Stimulated activated CD4-positive, alpha-beta T cell treated with anti-CD3 and anti-CD28 coated beads, Interleukin-1b, Interleukin-23, amount 100 ng/mL, for 1 hour (primary cell): ENCODE measurements around the gene PIP4K2B.

Experiments used
- DNase-seq, 2 donors: peaks; one replicate each; pipeline ENCODE4 v3.0.0-alpha.2; 2020; ENCODE audit warnings: low read depth in 2 of 2

The PIP4K2B gene

GRCh38 chr17:38746004-38746848 lies 53.1 kb downstream of the PIP4K2B start:
- DNase-seq = no peak

DNA sequence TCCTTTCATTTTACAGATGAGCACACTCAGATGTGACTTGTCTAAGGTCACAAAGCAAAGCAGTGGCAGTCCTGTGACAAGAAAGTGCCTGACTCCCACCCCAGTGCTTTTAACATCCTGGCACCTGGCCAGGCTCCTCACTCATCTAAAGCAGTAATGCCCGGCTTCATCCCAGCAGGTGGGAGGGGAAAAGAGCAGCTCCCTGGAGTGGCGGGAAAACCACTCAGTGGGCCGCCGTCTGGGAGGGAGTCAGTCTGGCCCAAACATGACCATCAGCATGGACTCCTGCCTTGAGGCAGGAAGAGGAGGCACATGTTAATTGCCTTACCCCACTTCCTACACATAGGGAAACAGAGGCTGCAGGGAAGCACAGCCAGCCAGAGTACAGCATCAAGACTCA lies 53.8 kb downstream of the PIP4K2B start:
- no peak for DNase-seq

DNA sequence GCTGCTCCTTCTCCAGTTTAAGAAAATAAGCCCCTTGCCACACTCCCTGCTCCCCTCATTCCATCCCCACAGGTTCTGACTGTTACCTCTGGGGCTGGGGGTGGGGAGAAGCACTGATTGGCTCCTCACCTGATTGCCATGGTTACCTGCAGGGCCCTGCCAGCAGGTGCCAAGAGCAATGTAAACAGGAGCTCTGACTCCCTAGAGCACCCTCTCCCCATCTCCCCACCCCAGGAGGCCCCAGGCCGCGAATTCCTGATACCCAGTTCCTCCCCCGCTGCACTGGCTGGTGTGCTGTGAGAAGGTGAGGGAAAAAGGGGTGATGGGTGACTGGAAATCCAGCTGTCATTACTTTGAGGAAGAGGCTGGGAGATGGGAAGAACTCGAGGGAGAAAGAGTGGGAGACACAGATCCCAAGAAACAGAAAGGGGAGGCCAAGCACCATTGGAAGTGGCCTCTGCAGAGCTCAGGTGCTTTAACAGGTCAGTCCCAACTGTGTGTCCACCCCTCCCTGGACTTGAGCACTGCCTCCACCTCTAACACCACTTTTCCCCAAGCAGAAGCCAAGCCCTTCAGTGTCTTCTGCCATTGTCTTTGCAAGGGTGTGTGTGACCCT lies 55.7 kb downstream of the PIP4K2B start:
- no peak for DNase-seq

- no peak for DNase-seq
Observed at GRCh38 chr17:38742411-38743308, 56.7 kb downstream of the PIP4K2B start.

- no peak for DNase-seq
Observed at GRCh38 chr17:38741921-38742410, 57.4 kb downstream of the PIP4K2B start.

DNA sequence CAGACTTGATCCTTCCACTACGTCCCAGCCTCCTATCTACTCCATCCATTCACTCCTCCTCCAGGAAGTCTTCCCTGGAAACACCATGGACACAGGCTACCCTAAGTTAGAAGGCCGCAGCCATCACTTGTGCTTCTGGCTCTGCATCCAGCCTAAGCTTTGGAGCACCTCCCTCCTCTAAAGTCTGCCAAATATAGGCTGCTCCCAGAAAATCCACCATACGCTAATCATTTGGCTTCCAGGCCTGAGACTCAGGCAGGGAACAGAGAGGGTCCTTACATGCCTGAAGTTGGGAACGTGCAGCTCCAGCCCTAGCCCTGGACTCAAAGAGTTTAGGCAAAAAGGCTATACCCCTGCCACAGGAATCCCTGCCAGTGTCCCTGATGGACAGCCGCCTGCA lies 57.9 kb downstream of the PIP4K2B start:
- no peak for DNase-seq

- no peak for DNase-seq
Observed at GRCh38 chr17:38740806-38741205, 58.5 kb downstream of the PIP4K2B start.

DNA sequence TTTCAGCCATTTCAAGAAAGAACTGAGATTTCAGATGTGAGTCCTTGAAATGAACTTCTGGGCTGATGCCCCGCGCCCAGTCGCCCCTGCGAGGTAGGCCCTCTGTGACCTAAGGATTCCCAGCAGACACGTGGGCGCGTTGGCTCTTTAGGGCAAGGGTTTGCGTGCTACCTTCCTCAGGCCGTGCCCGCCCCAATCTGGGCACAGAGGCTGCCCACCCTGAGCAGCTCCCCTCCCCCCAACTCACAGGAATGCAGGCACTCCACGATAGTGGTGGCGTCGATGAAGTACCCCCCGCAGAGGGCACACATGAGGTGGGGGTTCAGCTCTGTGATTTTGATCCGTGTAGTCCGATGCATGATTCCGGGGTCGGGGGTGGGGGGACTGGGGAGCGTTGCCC lies 59.3 kb downstream of the PIP4K2B start:
- DNase-seq = no peak

GRCh38 chr17:38739305-38739704 lies 60.1 kb downstream of the PIP4K2B start:
- DNase-seq = no peak

GRCh38 chr17:38738686-38739085 lies 60.7 kb downstream of the PIP4K2B start:
- no peak for DNase-seq

GRCh38 chr17:38738007-38738662 lies 61.2 kb downstream of the PIP4K2B start:
- no peak for DNase-seq

- peak; percentile 48 to 68 for DNase-seq
Observed at GRCh38 chr17:38735161-38735997, 64.0 kb downstream of the PIP4K2B start.

DNA sequence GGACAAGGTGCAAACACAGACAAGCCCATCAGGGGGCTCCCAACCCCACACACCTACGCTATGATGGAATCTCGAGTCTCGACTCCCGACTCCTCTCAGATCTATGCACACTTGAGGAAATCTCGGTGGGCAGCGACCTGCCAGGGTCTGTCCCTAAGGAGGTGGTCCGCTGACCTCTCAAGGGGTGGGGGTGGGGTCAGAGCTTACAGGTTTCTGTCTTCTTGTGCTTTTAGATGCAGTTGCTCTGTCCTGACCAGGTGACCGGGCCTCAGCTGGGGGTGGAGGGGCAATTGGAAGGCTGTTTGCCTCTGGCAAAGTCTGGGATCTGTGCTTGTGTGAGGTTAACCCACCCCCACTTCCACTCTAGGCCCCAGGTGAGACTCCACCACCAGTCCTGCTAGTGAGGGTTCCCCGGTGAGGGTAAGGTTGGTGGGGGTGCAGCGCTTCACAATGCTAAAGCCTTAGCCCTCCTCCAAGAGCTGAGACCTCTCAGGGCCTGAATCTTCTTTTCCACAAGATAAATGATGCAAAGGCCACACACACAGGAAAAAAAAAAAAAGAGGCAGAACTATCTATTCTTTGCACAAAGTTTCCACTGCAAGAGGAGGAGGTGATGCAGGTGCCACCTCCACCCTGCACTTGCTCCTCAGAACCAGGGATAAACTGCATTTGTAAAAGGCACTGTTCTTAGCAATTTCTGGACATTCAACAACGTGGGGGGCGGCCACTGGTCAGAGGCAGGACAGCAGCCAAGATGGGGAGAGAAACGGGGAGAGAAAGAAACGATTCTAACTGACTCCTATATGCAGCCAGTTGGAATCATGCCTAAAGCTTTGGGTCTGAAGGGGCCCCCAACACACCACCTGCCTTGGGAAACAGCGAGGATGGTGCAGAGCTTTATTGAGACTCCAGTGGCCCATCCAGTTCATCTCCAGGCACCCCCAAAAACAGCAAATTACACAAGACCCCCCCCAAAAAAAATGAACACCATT lies 65.1 kb downstream of the PIP4K2B start:
- no peak for DNase-seq

- no peak for DNase-seq
Observed at GRCh38 chr17:38733282-38733981, 65.9 kb downstream of the PIP4K2B start.

GRCh38 chr17:38732376-38733281 lies 66.7 kb downstream of the PIP4K2B start:
- DNase-seq = no peak

DNA sequence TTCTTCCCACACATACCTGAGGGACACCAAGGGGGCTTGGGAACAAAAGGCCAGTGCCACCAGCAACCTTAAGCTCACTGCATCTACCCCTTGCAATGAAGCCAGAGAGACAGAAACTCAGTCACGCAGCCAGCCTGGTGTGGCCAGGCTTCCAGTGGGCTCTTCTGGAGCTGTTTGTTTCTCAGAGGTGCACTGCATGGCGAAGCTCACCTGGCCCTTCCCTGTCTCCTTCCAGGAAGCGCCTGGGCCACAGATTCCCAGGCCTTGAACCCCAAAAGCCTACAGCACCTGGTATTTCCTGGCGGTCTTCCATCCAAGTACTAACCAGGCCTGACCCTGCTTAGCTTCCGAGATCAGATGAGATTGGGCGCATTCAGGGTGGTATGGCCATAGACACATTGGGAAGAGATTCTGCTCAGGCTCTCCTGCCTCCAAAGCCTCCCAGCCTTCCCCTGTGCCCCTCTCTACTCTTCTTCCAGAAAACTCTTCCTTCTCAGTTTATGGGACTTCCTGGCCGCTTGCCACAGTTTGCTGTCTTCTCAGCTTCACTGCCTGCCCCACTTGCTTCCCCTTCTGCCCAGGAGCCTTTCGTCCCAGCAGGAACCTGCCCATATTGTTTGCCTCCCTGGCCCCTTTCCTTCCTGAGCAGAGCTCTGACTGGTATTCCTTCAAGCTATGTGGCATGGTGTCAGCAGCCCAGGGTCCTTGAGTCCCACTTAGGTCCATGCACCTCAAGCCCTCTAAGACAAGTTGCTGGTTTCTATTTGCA lies 67.6 kb downstream of the PIP4K2B start:
- no peak for DNase-seq
